HG03342 (cell line): ENCODE results near the gene ZNF426.

Experiments
- ATAC-seq: cut with Tn5 transposase; IDR thresholded peaks from one replicate; pipeline ENCODE4 v1.9.1; 2021; ENCODE audit warnings: mild to moderate bottlenecking, moderate library complexity; ENCODE audit not compliant: unreplicated experiment

ZNF426 gene

GRCh38 chr19:9498183-9498902, 40.1 kb downstream of the ZNF426 start, which contains the start of gene ZNF560:
TSS of gene ZNF560 (minus strand) at chr19:9498616. CDS start at chr19:9475313, 23,303 bp downstream.
- no peak for ATAC-seq

- no peak for ATAC-seq
These were observed 44.3 kb downstream of the ZNF426 start for GRCh38 chr19:9494096-9494495.

- no peak for ATAC-seq
These were observed 51.4 kb downstream of the ZNF426 start for GRCh38 chr19:9487016-9487415.

- no peak for ATAC-seq
These were observed 53.3 kb downstream of the ZNF426 start for GRCh38 chr19:9485140-9485539.

GRCh38 chr19:9474975-9475374, 63.5 kb downstream of the ZNF426 start:
- no peak for ATAC-seq
